Transverse colon (tissue), 4 donors: ENCODE data around the gene MSH5. TPM values are rescaled to one million over a fixed set of nuclear protein-coding genes. Genes with fewer than 3 reads are reported as not detected.

Source experiments
- DNase-seq: peaks from one replicate; pipeline ENCODE4 v3.0.0-alpha.2; 2019
- H3K27ac ChIP-seq, 4 donors: fragments of 200-600 bp; sonication (generic); 2 replicates each; pipeline ENCODE4 v1.5.1; 2016 to 2018; ENCODE audit warnings: inconsistent platforms in 4 of 4
- H3K27me3 ChIP-seq: fragments of 200-600 bp; sonication (generic); 2 replicates; pipeline ENCODE4 v1.5.1; 2017; ENCODE audit warnings: inconsistent platforms
- H3K36me3 ChIP-seq, 4 donors: fragments of 200-600 bp; sonication (generic); 2 replicates each; pipeline ENCODE4 v1.5.1; 2017 to 2019; ENCODE audit warnings: inconsistent platforms in 4 of 4
- H3K4me1 ChIP-seq, 4 donors: fragments of 200-600 bp; sonication (generic); 2 replicates each; pipeline ENCODE4 v1.5.1; 2017 to 2020; ENCODE audit warnings: inconsistent platforms in 4 of 4
- H3K4me3 ChIP-seq, 4 donors: fragments of 200-600 bp; sonication (generic); 1 replicate in 1 of 4; 2 replicates in 3 of 4; pipeline versions ENCODE4 v1.5.1 to v1.6.1; 2017 to 2019; ENCODE audit warnings: inconsistent platforms in 4 of 4
- H3K9me3 ChIP-seq, 2 donors: fragments of 200-600 bp; sonication (generic); 2 replicates each; pipeline ENCODE4 v1.5.1; 2017 to 2019; ENCODE audit warnings: inconsistent platforms in 2 of 2
- EP300 ChIP-seq: sonication (generic); formaldehyde crosslinking; IDR thresholded peaks from one replicate; pipeline ENCODE4 v1.6.1; 2017; ENCODE audit warnings: antibody characterized with exemption, low read depth
- POLR2A ChIP-seq: fragments of 450-650 bp; IDR thresholded peaks from one replicate; pipeline ENCODE4 v1.6.1; 2016; ENCODE audit warnings: antibody characterized with exemption, mild to moderate bottlenecking, moderate library complexity
- POLR2AphosphoS5 ChIP-seq, 3 donors: sonication (generic); formaldehyde crosslinking; IDR thresholded peaks; one replicate each; pipeline ENCODE4 v1.6.1; 2016; ENCODE audit warnings: antibody characterized with exemption in 3 of 3
- WGBS, 2 donors: methylation state at CpG; one replicate each; pipeline ENCODE4 v1.1.5; 2018; ENCODE audit warnings: low coverage in 1 of 2; 5-methylcytosine and 5-hydroxymethylcytosine counted together
- in situ Hi-C, 4 donors: fragments of 200-750 bp; cut with MboI; loops; one replicate each; pipeline versions ENCODE4 v1.15.0 to v1.15.1; 2017; ENCODE audit warnings: low sequenced_read_pairs in 3 of 4, low pct_ligation_motif_present in 1 of 4, low pct_unique_long_range_greater_than_20kb in 1 of 4
- intact Hi-C: fragments of 100-400 bp; cut with DNase I; formaldehyde crosslinking; loops from one replicate; pipeline ENCODE4 v1.15.1; 2023; ENCODE audit warnings: low total_unique reads
- total RNA-seq, 4 donors: library from RNA; depleted of rRNA; stranded (reverse); fragments of >200 nt; gene quantifications; one replicate each; pipeline ENCODE4 v1.1.0, GENCODE V29; 2016
- TF ChIP-seq, protein P1 (sequence below), 5 experiments: fragments of 200-600 bp in 3 of 5; fragments of 450-650 bp in 2 of 5; sonication (generic) in 3 of 5; IDR thresholded peaks; 1 replicate in 2 of 5; 2 replicates in 3 of 5; pipeline ENCODE4 v1.5.1; 2016 to 2017; ENCODE audit warnings: antibody characterized with exemption in 5 of 5, inconsistent platforms in 3 of 5, mild to moderate bottlenecking in 2 of 5, moderate library complexity in 1 of 5

The MSH5 gene
- total RNA-seq, 4 donors from 2014 or later = 16.5 to 159 (median 43.9) TPM

DNA sequence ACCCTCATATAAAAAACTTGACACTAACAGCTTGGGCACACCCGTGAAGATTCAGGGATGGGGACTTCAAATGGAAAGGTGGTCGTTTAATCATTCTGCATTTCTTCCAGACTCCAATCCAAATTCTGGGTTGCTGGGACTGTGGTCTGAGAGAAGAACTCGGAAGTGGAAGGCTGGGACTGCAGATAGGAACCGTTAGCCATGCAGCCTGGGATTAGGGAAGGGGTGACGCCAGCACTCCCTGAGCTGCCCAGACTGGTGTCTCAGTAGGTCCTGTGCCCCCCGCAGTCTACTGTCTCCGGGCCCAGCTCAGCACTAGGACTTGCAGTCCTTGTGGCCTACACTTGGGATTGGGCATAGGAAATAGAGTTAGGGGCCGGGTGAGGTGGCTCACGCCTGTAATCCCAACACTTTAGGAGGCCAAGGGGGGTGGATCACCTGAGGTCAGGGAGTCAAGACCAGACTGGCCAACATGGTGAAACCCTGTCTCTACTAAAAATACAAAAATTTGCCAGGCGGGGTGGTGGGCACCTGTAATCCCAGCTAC is 3.0 kb upstream of the MSH5 start:
- TF ChIP-seq POLR2A = no peak
- no peak for TF ChIP-seq EP300
- no peak for TF ChIP-seq POLR2AphosphoS5 (IDR thresholded peaks at IDR 0.05)
- TF ChIP-seq, protein P1, sequence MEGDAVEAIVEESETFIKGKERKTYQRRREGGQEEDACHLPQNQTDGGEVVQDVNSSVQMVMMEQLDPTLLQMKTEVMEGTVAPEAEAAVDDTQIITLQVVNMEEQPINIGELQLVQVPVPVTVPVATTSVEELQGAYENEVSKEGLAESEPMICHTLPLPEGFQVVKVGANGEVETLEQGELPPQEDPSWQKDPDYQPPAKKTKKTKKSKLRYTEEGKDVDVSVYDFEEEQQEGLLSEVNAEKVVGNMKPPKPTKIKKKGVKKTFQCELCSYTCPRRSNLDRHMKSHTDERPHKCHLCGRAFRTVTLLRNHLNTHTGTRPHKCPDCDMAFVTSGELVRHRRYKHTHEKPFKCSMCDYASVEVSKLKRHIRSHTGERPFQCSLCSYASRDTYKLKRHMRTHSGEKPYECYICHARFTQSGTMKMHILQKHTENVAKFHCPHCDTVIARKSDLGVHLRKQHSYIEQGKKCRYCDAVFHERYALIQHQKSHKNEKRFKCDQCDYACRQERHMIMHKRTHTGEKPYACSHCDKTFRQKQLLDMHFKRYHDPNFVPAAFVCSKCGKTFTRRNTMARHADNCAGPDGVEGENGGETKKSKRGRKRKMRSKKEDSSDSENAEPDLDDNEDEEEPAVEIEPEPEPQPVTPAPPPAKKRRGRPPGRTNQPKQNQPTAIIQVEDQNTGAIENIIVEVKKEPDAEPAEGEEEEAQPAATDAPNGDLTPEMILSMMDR (IDR thresholded peaks at IDR 0.05) = no peak
- peak; percentile 26 for DNase-seq
- H3K27me3 ChIP-seq = no peaks in the 10 kb centered on the region
- intact Hi-C loops (no loop called here), in situ Hi-C loops (loop anchor here in 1 of 4 donors (10.0 kb wide), 1 partner anchor 88 kb away; the partner anchor contains the start of gene HSPA1B)
- H3K27ac ChIP-seq = peak overlapping the region; percentile 96 to 99 (median 98)
- H3K36me3 ChIP-seq = peaks cover 0 to 21% (median 8%) of the 10 kb centered on the region in 4 donors
- peak overlapping the region; percentile 56 to 91 (median 75) for H3K4me3 ChIP-seq
- H3K4me1 ChIP-seq = peaks cover 23 to 68% (median 55%) of the 10 kb centered on the region in 4 donors
- 24 to 26% methylated on average over 6 to 10 of the region's 10 CpGs for WGBS, 2 donors
- H3K9me3 ChIP-seq = no peaks in the 10 kb centered on the region

DNA sequence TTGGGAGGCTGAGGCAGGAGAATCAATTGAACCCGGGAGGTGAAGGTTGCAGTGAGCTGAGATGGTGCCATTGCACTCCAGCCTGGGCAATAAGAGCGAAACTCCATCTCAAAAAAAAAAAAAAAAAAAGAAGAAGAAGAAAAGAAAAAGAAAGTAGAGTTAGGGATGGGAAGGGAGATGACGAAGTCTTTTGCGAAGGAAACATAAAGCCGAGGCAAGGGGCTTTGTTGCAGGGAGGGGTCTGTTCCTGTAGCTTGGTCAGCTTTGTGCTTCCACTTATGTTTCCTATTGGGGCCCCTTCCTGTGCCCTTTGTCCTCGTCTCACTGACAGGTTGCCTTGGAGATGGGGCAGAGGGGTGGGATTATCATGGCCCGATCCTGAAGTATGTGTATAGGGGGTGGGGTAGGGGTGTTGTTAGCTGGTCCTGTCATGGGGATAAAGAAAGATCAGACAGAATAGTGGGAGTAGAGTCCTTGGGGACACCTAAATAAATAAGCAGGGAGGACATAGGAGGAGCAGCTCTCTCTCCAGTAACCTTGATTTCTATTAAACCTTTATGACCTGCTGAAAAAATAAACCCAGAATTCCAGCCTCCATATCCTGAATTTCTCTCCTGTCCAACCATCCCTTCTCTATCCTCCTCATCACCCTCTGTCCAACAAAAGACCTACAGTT is 2.4 kb upstream of the MSH5 start:
- Histone ChIP-seq H3K9me3 (no peaks in the 10 kb centered on the region), H3K4me1 (peaks cover 23 to 64% (median 55%) of the 10 kb centered on the region in 4 donors), H3K4me3 (peak overlapping the region in 2 of 4 donors; percentile 56 to 77), H3K27me3 (no peaks in the 10 kb centered on the region), H3K36me3 (peaks cover 0 to 15% (median 5%) of the 10 kb centered on the region in 4 donors), H3K27ac (peak overlapping the region; percentile 96 to 99 (median 98))
- in situ Hi-C loops = loop anchor here in 1 of 4 donors (10.0 kb wide), 1 partner anchor 87 kb away; the partner anchor contains the start of gene HSPA1B
- TF ChIP-seq POLR2A = no peak
- intact Hi-C loops = no loop called here
- DNase-seq = peak; percentile 52
- 10 to 30% methylated on average over 4 to 7 of the region's 7 CpGs for WGBS, 2 donors

DNA sequence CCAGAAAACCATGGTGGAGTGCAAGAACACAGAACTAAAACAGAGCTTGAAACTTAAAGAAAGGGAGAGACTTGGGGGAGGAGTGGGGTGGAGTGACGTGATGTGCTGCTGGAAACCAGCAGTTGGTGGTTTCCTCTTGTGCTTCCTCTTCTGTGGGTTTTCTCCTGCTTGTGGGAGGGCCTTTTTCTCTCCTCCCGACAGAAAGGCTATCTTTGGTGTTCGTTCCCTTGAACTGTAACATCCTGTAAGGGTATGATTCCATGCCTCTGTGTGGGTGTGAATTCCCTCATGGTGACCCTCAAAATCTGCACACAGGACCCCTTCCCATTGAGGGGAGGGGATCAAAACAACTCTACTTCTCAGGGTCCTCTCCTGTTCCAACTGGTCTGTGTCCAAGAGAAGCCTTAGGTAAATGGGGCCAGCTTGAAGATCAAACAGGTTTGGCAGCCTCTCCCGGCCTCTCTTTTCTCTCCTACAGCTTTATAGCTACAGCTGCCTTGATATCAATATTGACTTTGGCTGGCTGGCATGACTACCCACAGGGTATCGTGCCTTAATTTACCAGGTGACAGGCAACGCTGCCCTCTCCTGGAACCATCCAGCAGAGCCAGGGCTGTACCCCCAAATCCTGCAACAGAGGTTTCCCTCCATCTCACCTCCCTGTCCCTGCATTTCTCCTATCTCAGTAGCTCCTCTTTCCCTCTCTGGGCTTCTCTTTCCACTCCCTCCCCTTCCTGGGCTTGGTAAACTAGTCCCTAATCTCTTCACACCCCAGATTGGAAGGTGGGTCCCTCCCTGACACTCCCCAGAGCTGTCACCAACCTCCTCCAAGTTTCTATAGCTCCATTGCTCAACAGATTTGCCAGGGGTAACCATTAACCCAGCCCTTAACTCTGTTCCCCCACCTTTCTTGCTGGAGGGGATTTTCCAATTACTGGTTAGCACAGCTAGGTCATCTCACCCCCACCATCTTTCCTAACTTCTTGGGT is 1.5 kb upstream of the MSH5 start:
- H3K4me1 ChIP-seq = peaks cover 23 to 60% (median 52%) of the 10 kb centered on the region in 4 donors
- H3K9me3 ChIP-seq = no peaks in the 10 kb centered on the region
- 0 to 17% methylated on average over 1 to 6 of the region's 6 CpGs for WGBS, 2 donors
- H3K4me3 ChIP-seq = peak overlapping the region in 2 of 4 donors; percentile 4 to 7
- TF ChIP-seq POLR2AphosphoS5 (IDR thresholded peaks at IDR 0.05) = peak; percentile 15 to 67 (median 60)
- TF ChIP-seq EP300 = peak; percentile 36
- peak; percentile 64 for TF ChIP-seq POLR2A
- TF ChIP-seq, protein P1 (IDR thresholded peaks at IDR 0.05) = peak in 3 of 5 experiments; percentile 10 to 44 (median 11)
- DNase-seq = peak; percentile 84
- H3K27ac ChIP-seq = peak overlapping the region; percentile 96 to 99 (median 98)
- no peaks in the 10 kb centered on the region for H3K27me3 ChIP-seq
- intact Hi-C loops = no loop called here
- in situ Hi-C loops = loop anchor here in 1 of 4 donors (10.0 kb wide), 1 partner anchor 87 kb away; the partner anchor contains the start of gene HSPA1B
- peaks cover 0 to 7% (median under 1%) of the 10 kb centered on the region in 4 donors for H3K36me3 ChIP-seq

DNA sequence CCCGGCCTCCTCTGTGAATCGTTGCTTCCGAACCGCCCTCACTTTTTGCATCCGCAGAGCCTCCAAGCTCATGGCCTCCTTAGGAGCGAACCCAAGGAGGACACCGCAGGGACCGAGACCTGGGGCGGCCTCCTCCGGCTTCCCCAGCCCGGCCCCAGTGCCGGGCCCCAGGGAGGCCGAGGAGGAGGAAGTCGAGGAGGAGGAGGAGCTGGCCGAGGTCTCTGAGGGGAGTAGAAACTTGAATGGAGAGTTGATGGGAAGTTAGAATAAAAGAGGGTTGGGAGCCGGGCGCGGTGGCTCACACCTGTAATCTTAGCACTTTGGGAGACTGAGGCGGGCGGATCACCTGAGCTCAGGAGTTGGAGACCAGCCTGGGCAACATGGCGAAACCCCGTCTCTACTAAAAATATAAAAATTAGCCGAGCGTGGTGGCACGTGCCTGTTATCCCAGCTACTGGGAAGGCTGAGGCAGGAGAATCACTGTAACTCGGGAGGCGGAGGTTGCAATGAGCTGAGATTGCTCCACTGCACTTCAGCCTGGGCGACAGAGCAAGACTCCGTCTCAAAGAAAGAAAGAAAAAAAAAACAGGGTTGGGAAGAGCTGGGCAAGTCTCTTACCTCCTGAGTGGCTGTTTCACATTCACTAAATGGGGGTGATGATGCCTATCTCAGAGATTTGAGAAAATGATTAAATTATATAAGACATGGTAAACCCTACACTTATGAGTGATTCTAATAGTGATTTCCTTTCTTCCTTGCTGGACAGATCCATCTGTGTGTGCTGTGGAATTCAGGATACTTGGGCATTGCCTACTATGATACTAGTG is 805 bp downstream of the MSH5 start:
- Histone ChIP-seq H3K36me3 (no peaks in the 10 kb centered on the region), H3K27ac (peak overlapping the region; percentile 89 to 98 (median 96)), H3K4me3 (peak overlapping the region; percentile 58 to 73 (median 68)), H3K4me1 (peaks cover 13 to 43% (median 37%) of the 10 kb centered on the region in 4 donors), H3K27me3 (no peaks in the 10 kb centered on the region), H3K9me3 (no peaks in the 10 kb centered on the region)
- in situ Hi-C loops (no loop called here), intact Hi-C loops (no loop called here)
- TF ChIP-seq EP300 (no peak), POLR2AphosphoS5 (IDR thresholded peaks at IDR 0.05) (no peak), POLR2A (no peak)
- TF ChIP-seq, protein P1 (IDR thresholded peaks at IDR 0.05) = no peak
- WGBS, 2 donors = 16 to 17% methylated on average over 7 to 29 of the region's 29 CpGs
- DNase-seq = peak; percentile 60
